Iris pigment epithelial cell (primary cell): Measurements from ENCODE around the gene GNAS.
"Not testable (repeated sequence)": the region's sequence is repeated elsewhere in the genome, so short reads cannot be mapped to it uniquely, and the experiment has no call there.

ENCODE experiments used
- DNase-seq: peaks from one replicate; pipeline ENCODE4 v3.0.0-alpha.2; 2011; ENCODE audit warnings: low read depth

GNAS gene

GRCh38 chr20:58828136-58828535 lies 24.4 kb upstream of the GNAS start:
- DNase-seq, result no peak

DNA sequence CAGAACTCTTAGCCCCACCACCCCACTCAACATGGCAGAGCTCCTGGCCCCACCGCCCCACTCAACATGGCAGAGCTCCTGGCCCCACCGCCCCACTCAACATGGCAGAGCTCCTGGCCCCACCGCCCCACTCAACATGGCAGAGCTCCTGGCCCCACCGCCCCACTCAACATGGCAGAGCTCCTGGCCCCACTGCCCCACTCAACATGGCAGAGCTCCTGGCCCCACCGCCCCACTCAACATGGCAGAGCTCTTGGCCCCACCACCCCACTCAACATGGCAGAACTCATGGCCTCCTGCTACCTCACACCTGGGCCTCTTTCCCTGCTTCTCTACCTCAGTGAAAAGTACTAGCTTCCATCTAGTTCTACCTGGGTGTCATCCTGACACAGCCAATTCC lies 23.7 kb upstream of the GNAS start:
- DNase-seq, result not testable (repeated sequence)

DNA sequence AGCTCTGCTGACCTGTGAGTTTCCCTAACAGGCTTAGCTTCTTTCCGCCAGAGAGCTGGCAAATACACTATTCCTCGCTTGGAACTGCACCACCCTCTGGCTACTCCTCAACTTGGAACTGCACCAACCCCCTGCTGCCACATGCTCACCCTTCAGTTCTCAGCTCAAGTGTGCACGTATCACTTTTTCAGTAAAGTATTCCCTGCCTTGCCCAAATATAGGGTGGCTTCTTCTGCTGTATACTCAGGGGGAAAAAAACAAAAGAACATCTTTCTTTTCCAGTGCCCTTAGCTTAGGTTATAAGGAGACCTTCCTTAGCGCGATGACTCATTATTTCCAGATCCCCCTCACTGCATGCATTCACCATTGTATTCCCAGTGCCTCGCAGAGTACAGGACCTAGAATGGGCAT lies 23.0 kb upstream of the GNAS start:
- DNase-seq, result no peak

DNA sequence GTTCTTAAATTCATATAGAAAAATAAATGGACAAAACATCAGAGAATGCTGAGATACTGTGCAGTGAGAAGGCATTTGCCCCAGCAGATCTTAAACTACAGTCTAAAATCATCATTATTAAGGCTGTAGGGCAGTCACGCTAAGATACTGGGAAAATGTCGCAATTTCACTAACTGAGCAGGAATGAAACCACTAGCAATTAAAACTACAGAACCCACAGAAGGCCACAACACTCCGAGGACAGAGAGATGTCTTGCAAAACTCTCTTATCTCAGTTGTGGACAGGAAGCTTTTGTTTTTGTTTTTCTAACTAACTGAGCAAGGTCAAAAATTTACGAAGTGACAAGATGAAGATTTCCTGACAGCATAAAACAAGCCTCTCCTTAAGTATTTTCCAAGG lies 20.1 kb upstream of the GNAS start:
- peak; percentile 62 for DNase-seq

GRCh38 chr20:58833921-58834320 lies 18.6 kb upstream of the GNAS start:
- peak; percentile 71 for DNase-seq

GRCh38 chr20:58835231-58835630 lies 17.3 kb upstream of the GNAS start:
- no peak for DNase-seq

GRCh38 chr20:58836616-58837204 lies 15.8 kb upstream of the GNAS start:
- DNase-seq, result no peak

GRCh38 chr20:58837717-58838116 lies 14.8 kb upstream of the GNAS start:
- DNase-seq, result no peak

DNA sequence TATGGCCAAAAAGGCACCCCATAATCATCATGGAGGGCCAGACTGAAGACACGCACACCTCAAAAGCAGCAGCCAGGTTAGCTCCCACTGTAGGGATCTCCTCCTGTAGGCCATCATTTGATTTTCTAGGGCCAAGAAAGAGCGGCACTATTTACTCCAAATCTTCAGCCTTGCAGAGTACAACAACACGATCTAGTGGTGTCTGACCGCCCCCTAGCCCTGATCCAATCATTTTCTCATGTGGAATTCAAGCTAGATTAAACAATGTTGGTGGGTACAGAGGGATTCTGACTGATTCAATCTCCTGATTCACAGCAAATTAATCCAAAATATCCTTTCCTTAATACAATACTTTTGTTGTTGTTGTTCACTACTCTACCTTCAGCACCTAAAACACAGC lies 14.3 kb upstream of the GNAS start:
- DNase-seq, result no peak

DNA sequence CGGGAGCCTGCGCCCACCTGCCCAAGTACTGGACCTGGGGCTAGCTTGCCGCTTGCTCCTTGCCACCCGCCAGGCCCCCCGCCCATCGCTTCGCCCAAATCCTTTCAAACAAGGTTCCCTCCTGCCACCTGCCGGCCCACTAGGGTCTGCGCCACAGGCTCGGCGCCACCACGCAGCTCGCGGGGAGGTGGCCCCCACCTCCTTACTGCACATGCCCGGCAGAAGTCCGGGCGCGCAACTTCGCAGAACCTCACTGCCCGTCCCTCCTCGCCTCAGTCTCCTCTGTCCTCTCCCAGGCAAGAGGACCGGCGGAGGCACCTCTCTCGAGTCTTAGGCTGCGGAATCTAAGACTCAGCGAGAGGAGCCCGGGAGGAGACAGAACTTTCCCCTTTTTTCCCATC lies 13.0 kb upstream of the GNAS start:
- peak; percentile 35 for DNase-seq

DNA sequence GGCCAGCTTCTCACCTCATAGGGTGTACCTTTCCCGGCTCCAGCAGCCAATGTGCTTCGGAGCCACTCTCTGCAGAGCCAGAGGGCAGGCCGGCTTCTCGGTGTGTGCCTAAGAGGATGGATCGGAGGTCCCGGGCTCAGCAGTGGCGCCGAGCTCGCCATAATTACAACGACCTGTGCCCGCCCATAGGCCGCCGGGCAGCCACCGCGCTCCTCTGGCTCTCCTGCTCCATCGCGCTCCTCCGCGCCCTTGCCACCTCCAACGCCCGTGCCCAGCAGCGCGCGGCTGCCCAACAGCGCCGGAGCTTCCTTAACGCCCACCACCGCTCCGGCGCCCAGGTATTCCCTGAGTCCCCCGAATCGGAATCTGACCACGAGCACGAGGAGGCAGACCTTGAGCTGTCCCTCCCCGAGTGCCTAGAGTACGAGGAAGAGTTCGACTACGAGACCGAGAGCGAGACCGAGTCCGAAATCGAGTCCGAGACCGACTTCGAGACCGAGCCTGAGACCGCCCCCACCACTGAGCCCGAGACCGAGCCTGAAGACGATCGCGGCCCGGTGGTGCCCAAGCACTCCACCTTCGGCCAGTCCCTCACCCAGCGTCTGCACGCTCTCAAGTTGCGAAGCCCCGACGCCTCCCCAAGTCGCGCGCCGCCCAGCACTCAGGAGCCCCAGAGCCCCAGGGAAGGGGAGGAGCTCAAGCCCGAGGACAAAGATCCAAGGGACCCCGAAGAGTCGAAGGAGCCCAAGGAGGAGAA lies 12.3 kb upstream of the GNAS start:
- no peak for DNase-seq

- no peak for DNase-seq
These were observed 11.5 kb upstream of the GNAS start for GRCh38 chr20:58840816-58841538.

GRCh38 chr20:58841539-58842264 lies 10.8 kb upstream of the GNAS start:
- DNase-seq, result no peak

DNA sequence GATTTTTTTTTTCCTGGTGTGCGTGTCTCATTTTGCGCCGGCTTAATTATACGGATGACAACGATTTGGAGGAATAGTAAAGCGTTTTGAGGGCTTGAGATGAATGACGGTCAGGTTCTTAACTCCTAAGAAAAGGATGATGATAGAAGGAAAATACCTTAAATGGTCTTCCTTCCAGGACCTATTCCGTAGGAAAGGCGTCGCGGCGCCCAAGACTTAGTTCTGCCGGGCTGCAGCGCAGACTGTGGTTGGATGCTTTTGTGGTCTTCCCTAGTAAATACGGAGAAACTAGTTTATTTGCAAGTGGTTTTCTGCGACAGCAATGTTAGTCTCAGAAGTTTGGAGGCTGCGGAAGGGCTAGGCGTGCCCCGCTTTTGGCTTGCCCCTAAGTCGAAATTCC lies 10.2 kb upstream of the GNAS start:
- no peak for DNase-seq

DNA sequence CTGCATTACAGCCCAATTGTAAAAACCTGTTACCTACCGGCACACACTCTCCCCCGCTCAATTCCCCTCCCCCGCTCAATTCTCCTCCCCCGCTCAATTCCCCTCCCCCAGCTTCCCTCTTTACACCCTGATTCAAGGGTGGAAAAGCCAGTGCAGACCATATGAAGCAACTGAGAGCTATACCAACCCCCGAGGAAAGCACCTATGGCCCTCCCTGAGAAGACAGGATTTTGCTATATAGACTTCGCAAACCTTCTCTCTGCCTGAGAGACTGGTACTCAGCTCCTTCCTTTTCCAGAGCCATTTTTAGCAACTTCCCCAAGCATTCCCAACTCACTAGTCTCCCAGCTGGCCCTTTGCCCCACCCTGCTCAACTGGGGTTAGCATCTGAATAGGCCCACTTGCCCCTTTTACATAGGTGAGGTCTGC lies 9.4 kb upstream of the GNAS start:
- no peak for DNase-seq

GRCh38 chr20:58845706-58846105 lies 6.8 kb upstream of the GNAS start:
- DNase-seq, result no peak

- DNase-seq, result no peak
These were observed 5.1 kb upstream of the GNAS start for GRCh38 chr20:58847463-58847862.

- peak; percentile 90 for DNase-seq
These were observed 1.8 kb upstream of the GNAS start, which contains the start of gene GNAS-AS1 for GRCh38 chr20:58850693-58851174. GNAS-AS1 (minus strand) TSS chr20:58850902.

DNA sequence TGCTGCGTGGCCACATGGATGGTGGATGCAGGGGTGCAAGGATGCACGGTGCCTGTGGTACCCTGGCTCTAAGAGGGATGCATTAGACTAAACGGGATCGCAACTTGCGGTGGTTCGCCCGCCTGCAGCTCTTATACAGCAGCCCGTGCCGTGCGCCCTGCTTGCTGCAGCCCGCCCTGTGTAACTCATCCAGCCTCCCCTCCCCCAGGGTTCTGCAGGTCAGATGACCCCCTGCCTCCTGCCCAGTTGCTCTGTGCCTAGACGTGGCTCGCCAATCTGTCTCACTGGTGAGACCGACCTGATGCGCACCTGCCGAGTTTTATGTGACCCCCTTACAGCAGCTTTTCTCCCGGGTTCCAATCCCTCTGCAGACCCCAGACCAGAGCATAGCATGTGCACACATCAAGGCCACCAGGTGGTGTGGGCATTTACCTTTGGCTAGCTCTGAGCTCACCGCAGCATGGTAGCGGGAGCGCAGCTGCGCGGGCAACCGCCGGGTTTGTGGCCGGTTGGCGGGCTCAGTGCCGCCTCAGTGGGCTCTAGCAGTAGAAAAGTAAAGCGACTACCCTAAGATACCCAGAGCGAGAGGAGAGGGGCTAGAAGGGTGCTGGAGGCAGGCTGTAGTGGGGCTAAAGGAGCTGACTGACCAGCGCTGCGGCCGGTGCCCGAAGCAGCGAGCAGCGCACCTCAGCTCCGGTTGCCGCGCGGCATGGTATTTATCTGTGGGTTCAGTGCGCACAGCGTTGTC lies 1.1 kb upstream of the GNAS start:
- DNase-seq, result no peak

GRCh38 chr20:58851969-58852458 lies 502 bp upstream of the GNAS start:
- no peak for DNase-seq

GRCh38 chr20:58853466-58853865 lies 950 bp downstream of the GNAS start:
- DNase-seq, result no peak
